HepG2 (cell line): Measurements from ENCODE around the gene IGF2BP1. TPM values are rescaled to one million over a fixed set of nuclear protein-coding genes. Genes with fewer than 3 reads are reported as not detected.

Experiments used
- ATAC-seq: fragments of 200-7000 bp; cut with Tn5 transposase; 3 replicates; pipeline ENCODE4 v1.9.1; 2020; ENCODE audit warnings: mild to moderate bottlenecking, moderate library complexity
- Bru-seq: library from RNA; stranded (reverse); fragments of 400-500 nt; gene quantifications from one replicate; lab custom pipeline; 2021; lab: Mats Ljungman, UMichigan
- BruChase-seq, 2 experiments: library from RNA; stranded (reverse); fragments of 400-500 nt; gene quantifications; one replicate each; lab custom pipeline; 2021; lab: Mats Ljungman, UMichigan
- BruUV-seq: library from RNA; stranded (reverse); fragments of 400-500 nt; replicated peaks from 2 replicates; lab custom pipeline; 2021; lab: Mats Ljungman, UMichigan
- CTCF ChIA-PET: fragments of 300-600 bp; formaldehyde crosslinking; extraction: SDS; loops from one replicate; lab custom pipeline; 2021; ENCODE audit warnings: low total read pairs, inconsistent platforms, low intra/inter-chr PET ratio; lab: Yijun Ruan, JAX
- POLR2A ChIA-PET: fragments of 350-600 bp; sonication (Branson Sonifier 250); formaldehyde crosslinking; loops from one replicate; lab custom pipeline; 2020; ENCODE audit warnings: antibody characterized with exemption, inconsistent platforms; lab: Yijun Ruan, JAX
- DNase-seq: peaks from one replicate; pipeline ENCODE4 v3.0.0-alpha.2; 2015; ENCODE audit warnings: low spot score
- FAIRE-seq: peaks from 3 replicates; lab custom pipeline; 2011; peaks lifted over from hg19 to GRCh38; lab: Jason Lieb, UNC
- H2AFZ ChIP-seq: one replicate; pipeline ENCODE4 v1.6.1; 2011; ENCODE audit warnings: low read length, inconsistent platforms
- H3K27ac ChIP-seq: fragments of 300-600 bp; 3 replicates; pipeline ENCODE4 v1.8.0; 2011; ENCODE audit warnings: mixed run types, mild to moderate bottlenecking, mixed read lengths, low read length, inconsistent platforms; ENCODE audit not compliant: insufficient read depth; ENCODE audit errors: extremely low read length
- H3K27me3 ChIP-seq, 2 experiments: fragments of 200-600 bp in 1 of 2; 2 replicates in 1 of 2; 3 replicates in 1 of 2; pipeline versions ENCODE4 v1.6.0 to v1.8.0; 2011; ENCODE audit warnings: low read length in 2 of 2, mild to moderate bottlenecking in 2 of 2, moderate library complexity in 2 of 2, inconsistent platforms in 1 of 2; ENCODE audit not compliant: insufficient read depth in 2 of 2, control insufficient read depth in 1 of 2
- H3K36me3 ChIP-seq, 2 experiments: fragments of 200-600 bp in 1 of 2; replicated peaks in 1 of 2; 2 replicates in 1 of 2; 3 replicates in 1 of 2; pipeline versions ENCODE4 v1.5.1 to v1.8.0; 2011; ENCODE audit warnings: low read length in 2 of 2, inconsistent platforms in 1 of 2; ENCODE audit not compliant: insufficient read depth in 2 of 2, control insufficient read depth in 1 of 2
- H3K4me1 ChIP-seq: 2 replicates; pipeline ENCODE4 v1.5.1; 2012; ENCODE audit warnings: low read length, inconsistent platforms; ENCODE audit not compliant: insufficient read depth
- H3K4me2 ChIP-seq: 2 replicates; pipeline ENCODE4 v1.6.0; 2011; ENCODE audit warnings: low read depth, low read length, inconsistent platforms
- H3K4me3 ChIP-seq, 3 experiments: fragments of 200-600 bp in 1 of 3; sonication (generic), shearing (Covaris generic) in 1 of 3; replicated peaks in 1 of 3; 2 replicates each; pipeline ENCODE4 v1.5.1; 2011 to 2016; ENCODE audit warnings: low read length in 3 of 3, inconsistent platforms in 2 of 3, low read depth in 2 of 3, mild to moderate bottlenecking in 2 of 3, control low read depth in 1 of 3, mixed read lengths in 1 of 3; ENCODE audit not compliant: insufficient read depth in 1 of 3
- H3K79me2 ChIP-seq: one replicate; pipeline ENCODE4 v1.6.1; 2011; ENCODE audit warnings: low read length, inconsistent platforms; ENCODE audit not compliant: insufficient read depth
- H3K9ac ChIP-seq: 2 replicates; pipeline ENCODE4 v1.6.0; 2011; ENCODE audit warnings: mild to moderate bottlenecking, low read depth, low read length, inconsistent platforms; ENCODE audit not compliant: insufficient read depth
- H3K9me3 ChIP-seq: 2 replicates; pipeline ENCODE4 v1.5.1; 2012; ENCODE audit warnings: mild to moderate bottlenecking, low read length
- H4K20me1 ChIP-seq: 2 replicates; pipeline ENCODE4 v1.6.0; 2011; ENCODE audit warnings: inconsistent platforms, mild to moderate bottlenecking, low read length, moderate library complexity; ENCODE audit not compliant: insufficient read depth
- POGZ ChIP-seq: sonication (generic); formaldehyde crosslinking; IDR thresholded peaks from 2 replicates; pipeline ENCODE4 v1.4.0; 2020; ENCODE audit warnings: mild to moderate bottlenecking, missing genetic modification reagents
- SMC3 ChIP-seq: IDR thresholded peaks from 2 replicates; pipeline ENCODE4 v1.6.1; 2011; ENCODE audit warnings: low read length, improper control_type of control experiment
- SNAPC2 ChIP-seq: sonication (generic); formaldehyde crosslinking; IDR thresholded peaks from 2 replicates; pipeline ENCODE4 v1.8.1; 2022; ENCODE audit warnings: mild to moderate bottlenecking, missing genetic modification reagents
- ZFP82 ChIP-seq: sonication (generic); formaldehyde crosslinking; IDR thresholded peaks from 2 replicates; pipeline ENCODE4 v1.5.1; 2020; ENCODE audit warnings: mild to moderate bottlenecking, missing genetic modification reagents, borderline replicate concordance
- ZNF10 ChIP-seq: sonication (generic); formaldehyde crosslinking; IDR thresholded peaks from 2 replicates; pipeline ENCODE4 v1.4.0; 2020; ENCODE audit warnings: mild to moderate bottlenecking, low read depth, missing genetic modification reagents, borderline replicate concordance
- WGBS: methylation state at CpG from one replicate; pipeline ENCODE4 v1.1.6; 2017; ENCODE audit warnings: low lambda C conversion rate; 5-methylcytosine and 5-hydroxymethylcytosine counted together
- in situ Hi-C: cut with HindIII; loops from 2 replicates; pipeline ENCODE4 v1.10.0; 2017; ENCODE audit warnings: low pct_unique_long_range_greater_than_20kb; ENCODE audit not compliant: extremely low pct_ligation_motif_present
- intact Hi-C: fragments of 100-400 bp; cut with micrococcal nuclease; formaldehyde crosslinking; loops from one replicate; pipeline ENCODE4 v1.10.0; 2022; ENCODE audit not compliant: unreplicated experiment
- long read RNA-seq, 2 experiments: library from RNA in 1 of 2; library from polyadenylated mRNA in 1 of 2; stranded (forward) in 1 of 2; unstranded in 1 of 2; transcript quantifications; one replicate each; pipeline ENCODE4 v2.0.0, GENCODE V29; 2019 to 2022
- polyA minus RNA-seq, 3 experiments: library from RNA; depleted of rRNA, polyadenylated mRNA; stranded (reverse); fragments of >200 nt; gene quantifications; 2 replicates each; pipeline ENCODE4 v1.2.3, GENCODE V29; 2011; ENCODE audit warnings: low replicate concordance in 1 of 3
- polyA plus RNA-seq, 8 experiments: library from polyadenylated mRNA; depleted of rRNA in 3 of 8; stranded (reverse) in 7 of 8; unstranded in 1 of 8; fragments of >200 nt; fragmentation: Illumina TruSeq in 4 of 8; extraction: Trizol in 4 of 8; gene quantifications; 2 replicates each; pipeline versions ENCODE4 v1.2.1 to v1.2.3, GENCODE V29; 2011 to 2016; ENCODE audit warnings: low read depth in 4 of 8, missing spikeins in 1 of 8, mixed read lengths in 1 of 8; ENCODE audit not compliant: insufficient read depth in 1 of 8
- total RNA-seq, 5 experiments: library from RNA; depleted of rRNA; stranded (reverse); fragments of >200 nt; fragmentation: Illumina TruSeq; extraction: Trizol; gene quantifications; 2 replicates each; pipeline ENCODE4 v1.2.3, GENCODE V29; 2016; ENCODE audit warnings: low read depth in 1 of 5
- TF ChIP-seq, protein P1 (sequence below): sonication (generic); formaldehyde crosslinking; IDR thresholded peaks from 2 replicates; pipeline ENCODE4 v1.4.0; 2020; ENCODE audit warnings: missing genetic modification reagents
- TF ChIP-seq, protein P2 (sequence below): sonication (generic); formaldehyde crosslinking; IDR thresholded peaks from 2 replicates; pipeline ENCODE4 v1.4.0; 2020; ENCODE audit warnings: missing genetic modification reagents
- TF ChIP-seq, protein P3 (sequence below): sonication (generic); formaldehyde crosslinking; IDR thresholded peaks from 2 replicates; pipeline ENCODE4 v1.8.0; 2022; ENCODE audit warnings: mild to moderate bottlenecking, missing genetic modification reagents, borderline replicate concordance
- TF ChIP-seq, protein P4 (sequence below): sonication (generic); formaldehyde crosslinking; IDR thresholded peaks from 2 replicates; pipeline ENCODE4 v1.9.0; 2021; ENCODE audit warnings: missing genetic modification reagents, mild to moderate bottlenecking, borderline replicate concordance

The IGF2BP1 gene
- 75.1 and 116 TPM in 2 replicates for total RNA-seq (2016; rRNA removed; fragmentation: Illumina TruSeq; extraction: Trizol)
- total RNA-seq (2016; cell fraction: cytosol; rRNA removed; fragmentation: Illumina TruSeq; extraction: Trizol; ENCODE audit: low read depth) = 9.9 and 10.7 TPM in 2 replicates
- 72.3 and 98.1 TPM in 2 replicates for total RNA-seq (2016; cell fraction: insoluble cytoplasmic fraction; rRNA removed; fragmentation: Illumina TruSeq; extraction: Trizol)
- 48.4 and 51.3 TPM in 2 replicates for total RNA-seq (2016; cell fraction: membrane; rRNA removed; fragmentation: Illumina TruSeq; extraction: Trizol)
- total RNA-seq (2016; cell fraction: nucleus; rRNA removed; fragmentation: Illumina TruSeq; extraction: Trizol) = 85.9 and 101 TPM in 2 replicates
- 29.0 and 29.7 TPM in 2 replicates for polyA plus RNA-seq (2011; rRNA removed)
- 20.8 and 22.5 TPM in 2 replicates for polyA plus RNA-seq (2011; cell fraction: cytosol; rRNA removed)
- polyA plus RNA-seq (2011; cell fraction: nucleus; rRNA removed) = 55.5 and 77.0 TPM in 2 replicates
- 38.7 and 44.9 TPM in 2 replicates for polyA plus RNA-seq (2012)
- 5.3 and 5.9 TPM in 2 replicates for polyA plus RNA-seq (2016; cell fraction: cytosol; fragmentation: Illumina TruSeq; extraction: Trizol; ENCODE audit: low read depth)
- 74.2 and 94.4 TPM in 2 replicates for polyA plus RNA-seq (2016; cell fraction: insoluble cytoplasmic fraction; fragmentation: Illumina TruSeq; extraction: Trizol; ENCODE audit: low read depth)
- 16.6 and 19.1 TPM in 2 replicates for polyA plus RNA-seq (2016; cell fraction: membrane; fragmentation: Illumina TruSeq; extraction: Trizol; ENCODE audit: low read depth)
- 92.5 and 99.5 TPM in 2 replicates for polyA plus RNA-seq (2016; cell fraction: nucleus; fragmentation: Illumina TruSeq; extraction: Trizol; ENCODE audit: insufficient read depth, low read depth)
- 12.9 and 68.2 TPM in 2 replicates for polyA minus RNA-seq (2011; rRNA and poly(A)+ RNA removed; ENCODE audit: low replicate concordance)
- polyA minus RNA-seq (2011; cell fraction: cytosol; rRNA and poly(A)+ RNA removed) = 68.9 and 72.7 TPM in 2 replicates
- polyA minus RNA-seq (2011; cell fraction: nucleus; rRNA and poly(A)+ RNA removed) = 66.3 and 72.9 TPM in 2 replicates
- percentile 94 among the genes with signal in this experiment for Bru-seq, nascent RNA
- percentile 96 among the genes with signal in this experiment for BruChase-seq, experiment 1, labeled RNA remaining after a 6-hour chase
- percentile 96 among the genes with signal in this experiment for BruChase-seq, experiment 2, labeled RNA remaining after a 2-hour chase
- long read RNA-seq, experiment 1, full-length matches to known transcripts = 29 of 113 reads
- long read RNA-seq, experiment 1, partial matches to known transcripts = 11 of 113 reads
- long read RNA-seq, experiment 1, other reads (novel, unspliced or antisense) = 73 of 113 reads
- long read RNA-seq, experiment 2, full-length matches to known transcripts = 31 of 206 reads
- long read RNA-seq, experiment 2, partial matches to known transcripts = 46 of 206 reads
- long read RNA-seq, experiment 2, other reads (novel, unspliced or antisense) = 129 of 206 reads

DNA sequence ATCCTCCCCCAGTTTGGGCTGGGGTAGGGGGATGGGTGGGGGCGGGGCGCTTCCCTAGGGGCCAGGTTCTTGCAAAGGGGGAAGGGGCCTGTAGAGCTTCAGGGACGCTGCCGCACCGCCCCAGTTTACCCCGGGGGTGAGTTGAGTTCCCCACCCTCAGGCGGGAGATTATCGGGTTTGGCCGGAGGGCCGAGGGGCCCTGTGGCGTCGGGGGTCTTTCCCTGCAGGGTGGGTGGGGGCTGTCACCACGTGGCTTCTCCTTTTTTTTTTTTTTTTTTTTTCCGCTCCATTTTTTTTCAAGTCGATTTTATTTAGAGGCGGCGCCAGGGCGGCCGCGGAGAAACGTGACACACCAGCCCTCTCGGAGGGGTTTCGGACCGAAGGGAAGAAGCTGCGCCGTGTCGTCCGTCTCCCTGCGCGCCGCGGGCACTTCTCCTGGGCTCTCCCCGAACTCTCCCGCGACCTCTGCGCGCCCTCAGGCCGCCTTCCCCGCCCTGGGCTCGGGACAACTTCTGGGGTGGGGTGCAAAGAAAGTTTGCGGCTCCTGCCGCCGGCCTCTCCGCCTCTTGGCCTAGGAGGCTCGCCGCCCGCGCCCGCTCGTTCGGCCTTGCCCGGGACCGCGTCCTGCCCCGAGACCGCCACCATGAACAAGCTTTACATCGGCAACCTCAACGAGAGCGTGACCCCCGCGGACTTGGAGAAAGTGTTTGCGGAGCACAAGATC is at the start of gene IGF2BP1:
Gene IGF2BP1 (plus strand): TSS at position 283 of the 724 bp plus-strand sequence. CDS start 361 bp downstream, at position 644.
- H3K9ac ChIP-seq = peak within 1 kb of the TSS; percentile 99
- no peaks in the 10 kb centered on the region for H3K36me3 ChIP-seq
- WGBS = under 1% methylated on average over 48 of the region's 62 CpGs
- H3K4me3 ChIP-seq = peak within 1 kb of the TSS; percentile 87 to 97 (median 90)
- in situ Hi-C loops (no loop called here), intact Hi-C loops (loop anchor here (2.0 kb wide), 2 partner anchors 36 to 42 kb away; no protein-coding TSS in a partner anchor)
- CTCF ChIA-PET = no interaction called here
- DNase-seq (peak; percentile 81), ATAC-seq (peak; percentile 39), FAIRE-seq (no peak)
- peaks cover 0 to 3% of the 10 kb centered on the region in 2 experiments; a peak in 1 of 5 replicates for H3K27me3 ChIP-seq
- no peak within 1 kb of the TSS for H2AFZ ChIP-seq
- peak within 1 kb of the TSS; percentile 87 for H3K4me2 ChIP-seq
- peaks cover 66% of the 10 kb centered on the region for H3K79me2 ChIP-seq
- peaks cover 5% of the 10 kb centered on the region; the same call in 1 of the 2 replicates for H4K20me1 ChIP-seq
- H3K27ac ChIP-seq = peak within 1 kb of the TSS; percentile 95
- no peaks in the 10 kb centered on the region for H3K9me3 ChIP-seq
- POLR2A ChIA-PET = interaction anchor here (0.5 to 8.6 kb wide), 21 partner anchors 9 to 104 kb away, joined by 3 to 268 read pairs (median 15); partner anchors contain the start of genes ATP5MC1, GIP, SNF8 and UBE2Z
- peaks cover 24% of the 10 kb centered on the region for H3K4me1 ChIP-seq
- BruUV-seq = TSS peak; percentile 42
- TF ChIP-seq ZFP82 (CRISPR knock-in tag) = peak; percentile 29; the same call in 1 of the 2 replicates
- TF ChIP-seq, protein P1, sequence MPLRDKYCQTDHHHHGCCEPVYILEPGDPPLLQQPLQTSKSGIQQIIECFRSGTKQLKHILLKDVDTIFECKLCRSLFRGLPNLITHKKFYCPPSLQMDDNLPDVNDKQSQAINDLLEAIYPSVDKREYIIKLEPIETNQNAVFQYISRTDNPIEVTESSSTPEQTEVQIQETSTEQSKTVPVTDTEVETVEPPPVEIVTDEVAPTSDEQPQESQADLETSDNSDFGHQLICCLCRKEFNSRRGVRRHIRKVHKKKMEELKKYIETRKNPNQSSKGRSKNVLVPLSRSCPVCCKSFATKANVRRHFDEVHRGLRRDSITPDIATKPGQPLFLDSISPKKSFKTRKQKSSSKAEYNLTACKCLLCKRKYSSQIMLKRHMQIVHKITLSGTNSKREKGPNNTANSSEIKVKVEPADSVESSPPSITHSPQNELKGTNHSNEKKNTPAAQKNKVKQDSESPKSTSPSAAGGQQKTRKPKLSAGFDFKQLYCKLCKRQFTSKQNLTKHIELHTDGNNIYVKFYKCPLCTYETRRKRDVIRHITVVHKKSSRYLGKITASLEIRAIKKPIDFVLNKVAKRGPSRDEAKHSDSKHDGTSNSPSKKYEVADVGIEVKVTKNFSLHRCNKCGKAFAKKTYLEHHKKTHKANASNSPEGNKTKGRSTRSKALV (CRISPR knock-in tag) = no peak
- TF ChIP-seq, protein P2, sequence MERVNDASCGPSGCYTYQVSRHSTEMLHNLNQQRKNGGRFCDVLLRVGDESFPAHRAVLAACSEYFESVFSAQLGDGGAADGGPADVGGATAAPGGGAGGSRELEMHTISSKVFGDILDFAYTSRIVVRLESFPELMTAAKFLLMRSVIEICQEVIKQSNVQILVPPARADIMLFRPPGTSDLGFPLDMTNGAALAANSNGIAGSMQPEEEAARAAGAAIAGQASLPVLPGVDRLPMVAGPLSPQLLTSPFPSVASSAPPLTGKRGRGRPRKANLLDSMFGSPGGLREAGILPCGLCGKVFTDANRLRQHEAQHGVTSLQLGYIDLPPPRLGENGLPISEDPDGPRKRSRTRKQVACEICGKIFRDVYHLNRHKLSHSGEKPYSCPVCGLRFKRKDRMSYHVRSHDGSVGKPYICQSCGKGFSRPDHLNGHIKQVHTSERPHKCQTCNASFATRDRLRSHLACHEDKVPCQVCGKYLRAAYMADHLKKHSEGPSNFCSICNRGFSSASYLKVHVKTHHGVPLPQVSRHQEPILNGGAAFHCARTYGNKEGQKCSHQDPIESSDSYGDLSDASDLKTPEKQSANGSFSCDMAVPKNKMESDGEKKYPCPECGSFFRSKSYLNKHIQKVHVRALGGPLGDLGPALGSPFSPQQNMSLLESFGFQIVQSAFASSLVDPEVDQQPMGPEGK (CRISPR knock-in tag) = peak; percentile 89
- TF ChIP-seq, protein P3, sequence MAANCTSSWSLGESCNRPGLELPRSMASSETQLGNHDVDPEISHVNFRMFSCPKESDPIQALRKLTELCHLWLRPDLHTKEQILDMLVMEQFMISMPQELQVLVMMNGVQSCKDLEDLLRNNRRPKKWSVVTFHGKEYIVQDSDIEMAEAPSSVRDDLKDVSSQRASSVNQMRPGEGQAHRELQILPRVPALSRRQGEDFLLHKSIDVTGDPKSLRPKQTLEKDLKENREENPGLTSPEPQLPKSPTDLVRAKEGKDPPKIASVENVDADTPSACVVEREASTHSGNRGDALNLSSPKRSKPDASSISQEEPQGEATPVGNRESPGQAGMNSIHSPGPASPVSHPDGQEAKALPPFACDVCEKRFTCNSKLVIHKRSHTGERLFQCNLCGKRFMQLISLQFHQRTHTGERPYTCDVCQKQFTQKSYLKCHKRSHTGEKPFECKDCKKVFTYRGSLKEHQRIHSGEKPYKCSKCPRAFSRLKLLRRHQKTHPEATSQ (CRISPR knock-in tag) = no peak
- no peak for TF ChIP-seq SNAPC2 (CRISPR knock-in tag)
- TF ChIP-seq POGZ (CRISPR knock-in tag) = 0 out of 2 replicates have a peak, but pooled peaks have one; percentile 39
- TF ChIP-seq, protein P4, sequence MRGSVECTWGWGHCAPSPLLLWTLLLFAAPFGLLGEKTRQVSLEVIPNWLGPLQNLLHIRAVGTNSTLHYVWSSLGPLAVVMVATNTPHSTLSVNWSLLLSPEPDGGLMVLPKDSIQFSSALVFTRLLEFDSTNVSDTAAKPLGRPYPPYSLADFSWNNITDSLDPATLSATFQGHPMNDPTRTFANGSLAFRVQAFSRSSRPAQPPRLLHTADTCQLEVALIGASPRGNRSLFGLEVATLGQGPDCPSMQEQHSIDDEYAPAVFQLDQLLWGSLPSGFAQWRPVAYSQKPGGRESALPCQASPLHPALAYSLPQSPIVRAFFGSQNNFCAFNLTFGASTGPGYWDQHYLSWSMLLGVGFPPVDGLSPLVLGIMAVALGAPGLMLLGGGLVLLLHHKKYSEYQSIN = 0 out of 2 replicates have a peak, but pooled peaks have one; percentile 5
- TF ChIP-seq ZNF10 (CRISPR knock-in tag) = no peak
- no peak for TF ChIP-seq SMC3
